Frontal cortex (tissue), 4 donors: ENCODE data around the gene TMEM221. TPM values are rescaled to one million over a fixed set of nuclear protein-coding genes. Genes with fewer than 3 reads are reported as not detected.

Source experiments
- DNase-seq, 2 donors: peaks; one replicate each; pipeline ENCODE4 v3.0.0; 2012; ENCODE audit warnings: low spot score in 2 of 2
- FAIRE-seq: peaks from 2 replicates; lab custom pipeline; 2012; peaks lifted over from hg19 to GRCh38; lab: Jason Lieb, UNC
- total RNA-seq: library from RNA; depleted of rRNA; stranded (reverse); fragments of >200 nt; gene quantifications from one replicate; pipeline ENCODE4 v1.2.3, GENCODE V29; 2014
- donor health status: control.
- donor health status: control.
- donor health status: control.

Gene TMEM221
- 0.82 TPM for total RNA-seq

DNA sequence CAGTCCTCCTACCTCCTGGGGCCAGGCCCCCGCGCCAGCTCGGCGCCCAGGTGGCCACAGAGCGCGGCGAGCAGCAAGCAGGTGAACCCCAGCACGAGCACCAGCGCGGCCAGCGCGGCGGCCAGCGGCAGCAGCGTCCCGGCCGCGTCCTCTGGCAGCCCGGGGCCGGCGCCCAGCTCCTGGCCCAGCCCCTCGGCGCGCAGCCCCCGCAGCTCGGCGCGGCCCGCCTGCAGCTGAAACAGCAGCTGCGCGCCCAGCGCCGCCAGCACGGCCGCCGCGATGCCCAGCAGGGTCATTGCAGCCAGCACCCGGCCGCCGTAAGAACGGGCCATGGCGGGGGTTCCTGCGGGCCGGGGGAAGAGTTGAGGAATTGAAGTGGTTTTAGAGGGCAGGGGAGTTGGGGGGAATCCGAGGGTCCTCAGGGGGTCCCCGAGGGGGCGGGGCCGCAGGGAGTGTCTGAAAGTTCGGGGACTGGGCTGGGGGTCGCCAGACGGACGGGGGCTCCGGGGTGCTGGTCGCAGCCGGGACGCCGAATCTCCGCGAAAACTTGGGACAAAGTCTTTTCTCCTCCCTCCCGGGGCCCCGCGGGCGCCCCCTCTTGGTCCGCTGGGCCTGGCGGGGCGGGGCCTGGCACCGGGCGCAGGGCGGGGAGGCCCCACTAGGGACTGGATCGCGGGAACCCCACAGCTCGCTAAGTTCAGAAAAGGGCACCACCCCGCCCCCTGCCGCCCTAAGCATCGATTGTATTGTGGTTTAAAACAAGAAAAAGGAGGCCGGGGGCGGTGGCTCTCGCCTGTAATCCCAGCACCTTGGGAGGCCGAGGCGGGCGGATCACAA is at the start of gene TMEM221:
TMEM221 (minus strand) TSS at position 538 of the 837 bp plus-strand sequence; CDS start at position 332, 206 bp downstream.
- FAIRE-seq (no peak), DNase-seq (peak; percentile 52 to 71)

- FAIRE-seq (no peak), DNase-seq (no peak)
Measured at GRCh38 chr19:17497149-17497798, 48.8 kb upstream of the TMEM221 start.

GRCh38 chr19:17496337-17496997 is 48.0 kb upstream of the TMEM221 start:
- peak in 1 of 2 donors; percentile 61 for DNase-seq
- no peak for FAIRE-seq

DNA sequence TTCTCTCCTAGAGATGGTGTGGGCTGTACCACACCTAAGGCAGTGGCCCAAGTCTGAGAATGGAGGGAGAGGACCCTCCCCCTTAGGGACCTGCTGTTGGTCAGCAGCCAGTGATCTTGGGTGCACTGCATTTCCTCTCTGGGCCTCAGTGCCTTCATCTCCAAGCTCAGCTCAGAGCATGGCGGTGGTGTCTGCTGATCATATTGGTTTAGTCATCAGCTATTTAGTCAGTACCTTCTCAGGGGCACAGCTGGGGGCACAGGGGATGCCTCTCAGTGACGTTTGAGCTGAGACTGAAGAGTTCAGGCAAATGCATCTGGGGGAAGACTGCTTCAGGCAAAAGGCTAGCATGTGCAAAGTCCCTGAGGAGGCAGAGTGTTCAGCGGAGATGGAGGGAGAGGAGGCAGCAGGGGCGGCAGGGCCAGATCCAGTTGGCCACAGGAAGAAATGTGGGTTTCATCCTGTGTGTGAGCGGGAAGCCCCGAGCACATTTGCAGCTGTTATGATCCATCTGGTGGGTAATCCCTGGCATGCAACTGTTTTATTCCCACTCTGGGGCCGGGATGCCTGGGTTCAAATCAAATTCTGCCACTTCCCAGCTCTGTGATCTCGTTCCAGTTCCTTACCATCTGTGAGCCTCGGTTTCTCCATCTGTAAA is 47.3 kb upstream of the TMEM221 start:
- no peak for FAIRE-seq

DNA sequence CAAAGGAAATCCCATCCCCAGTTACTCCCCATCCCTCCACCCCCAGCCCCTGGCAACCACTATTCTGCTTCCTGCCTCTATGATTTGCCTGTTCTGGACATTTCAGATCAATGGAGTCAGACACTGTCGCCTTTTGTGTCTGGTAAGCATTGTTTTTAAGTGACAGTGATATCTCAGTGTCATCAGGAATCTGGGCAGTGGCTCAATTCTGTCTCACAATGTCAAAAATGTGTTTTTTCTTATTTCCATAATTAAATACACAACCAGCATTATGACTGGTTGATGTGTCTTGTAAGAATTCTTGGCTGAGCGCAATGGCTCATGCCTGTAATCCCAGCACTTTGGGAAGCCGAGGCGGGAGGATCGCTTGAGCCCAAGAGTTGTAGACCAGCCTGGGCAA is 42.8 kb upstream of the TMEM221 start:
- no peak for FAIRE-seq

More for the DNA sequence above, 47.3 kb upstream of the TMEM221 start:
- no peak for DNase-seq

DNA sequence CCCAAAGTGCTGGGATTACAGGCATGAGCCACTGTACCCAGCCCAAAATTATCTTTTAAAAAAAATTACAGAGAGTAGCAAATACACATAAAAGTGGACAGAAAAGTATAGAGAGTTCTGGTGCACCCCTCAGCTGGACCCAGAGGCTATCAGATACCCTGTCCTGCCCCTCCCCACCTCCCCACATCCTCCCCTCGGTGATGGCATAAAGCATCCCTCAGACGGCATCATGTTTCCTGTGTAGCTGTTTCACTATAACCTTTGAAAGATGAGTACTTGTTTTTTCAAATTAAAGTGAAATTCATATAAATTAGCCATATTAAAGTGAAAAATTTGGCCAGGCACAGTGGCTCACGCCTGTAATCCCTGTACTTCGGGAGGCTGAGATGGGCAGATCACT is 41.9 kb upstream of the TMEM221 start:
- FAIRE-seq (no peak), DNase-seq (no peak)

More for the DNA sequence above, 42.8 kb upstream of the TMEM221 start:
- no peak for DNase-seq

GRCh38 chr19:17489392-17490030 is 41.0 kb upstream of the TMEM221 start:
- DNase-seq: no peak
- no peak for FAIRE-seq

DNA sequence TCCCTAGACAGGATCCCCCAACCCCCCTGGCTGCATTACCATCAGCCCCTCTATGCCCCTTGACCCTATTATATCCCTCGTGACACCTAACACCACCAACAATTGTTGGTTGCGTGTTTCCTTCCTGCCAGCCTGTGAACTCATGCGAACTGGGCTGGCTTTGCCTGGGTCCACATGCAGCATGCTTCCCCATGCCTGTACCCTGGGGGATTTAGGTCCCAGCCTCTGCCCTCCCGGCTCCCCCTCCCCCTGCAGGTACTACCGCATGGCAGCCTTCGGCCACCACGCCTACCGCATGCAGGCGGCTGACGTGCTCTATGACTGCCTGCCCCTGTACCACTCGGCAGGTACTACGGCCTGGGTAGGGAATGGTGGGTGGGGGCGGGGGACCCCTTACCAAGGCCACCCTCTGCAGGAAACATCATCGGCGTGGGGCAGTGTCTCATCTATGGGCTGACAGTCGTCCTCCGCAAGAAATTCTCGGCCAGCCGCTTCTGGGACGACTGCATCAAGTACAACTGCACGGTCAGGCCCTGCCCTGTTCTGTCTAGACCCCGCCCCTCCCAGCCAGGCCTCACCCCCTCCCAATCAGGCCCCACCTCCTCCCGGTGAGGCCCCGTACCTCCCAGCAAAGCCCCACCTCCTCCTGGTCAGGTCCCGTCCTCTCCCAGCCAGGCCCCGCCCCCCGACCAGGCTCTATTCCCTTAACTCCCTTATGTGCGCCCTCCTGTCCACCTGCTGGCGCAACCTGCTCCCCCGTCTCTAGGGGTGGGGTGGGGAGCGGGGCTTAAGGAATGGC is 40.3 kb upstream of the TMEM221 start:
- FAIRE-seq: no peak

DNA sequence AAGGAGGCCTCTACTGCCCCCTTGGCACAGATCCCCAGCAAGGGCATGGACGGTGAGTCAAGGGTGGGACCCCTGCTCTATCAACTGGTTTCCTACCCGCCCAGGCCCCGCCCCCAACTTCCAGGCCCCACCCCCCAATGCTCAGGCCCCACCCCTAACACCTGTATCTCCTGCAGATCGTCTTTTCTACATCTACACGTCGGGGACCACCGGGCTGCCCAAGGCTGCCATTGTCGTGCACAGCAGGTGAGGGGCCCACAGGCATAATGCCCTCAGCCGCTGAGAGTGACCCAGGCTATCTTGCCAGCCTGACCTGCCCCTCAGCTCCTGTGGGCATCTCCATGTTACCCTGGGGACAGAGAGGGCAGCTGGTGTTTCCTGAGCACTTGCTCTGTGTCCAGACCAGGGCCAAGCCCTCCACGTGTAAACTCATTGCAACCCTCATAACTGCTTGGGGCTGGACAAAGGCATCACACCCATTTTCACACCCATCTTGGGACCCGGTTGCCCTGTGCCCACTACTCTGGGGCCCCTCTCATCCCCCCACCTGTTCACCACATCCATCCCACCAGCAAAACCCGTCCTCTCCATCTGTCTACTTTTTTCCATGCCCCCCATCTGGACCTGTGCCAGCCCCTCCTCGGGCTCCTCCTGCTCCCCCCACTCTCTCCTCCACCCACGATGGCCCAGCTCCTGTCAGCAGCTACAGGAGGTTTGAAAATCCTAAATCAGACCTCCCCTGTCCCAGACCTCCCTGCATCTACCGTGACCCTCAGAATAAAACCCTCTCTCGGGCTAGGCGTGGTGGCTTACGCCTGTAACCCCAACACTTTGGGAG is 39.0 kb upstream of the TMEM221 start:
- FAIRE-seq (no peak), DNase-seq (no peak)

More for the DNA sequence above, 40.3 kb upstream of the TMEM221 start:
- no peak for DNase-seq

DNA sequence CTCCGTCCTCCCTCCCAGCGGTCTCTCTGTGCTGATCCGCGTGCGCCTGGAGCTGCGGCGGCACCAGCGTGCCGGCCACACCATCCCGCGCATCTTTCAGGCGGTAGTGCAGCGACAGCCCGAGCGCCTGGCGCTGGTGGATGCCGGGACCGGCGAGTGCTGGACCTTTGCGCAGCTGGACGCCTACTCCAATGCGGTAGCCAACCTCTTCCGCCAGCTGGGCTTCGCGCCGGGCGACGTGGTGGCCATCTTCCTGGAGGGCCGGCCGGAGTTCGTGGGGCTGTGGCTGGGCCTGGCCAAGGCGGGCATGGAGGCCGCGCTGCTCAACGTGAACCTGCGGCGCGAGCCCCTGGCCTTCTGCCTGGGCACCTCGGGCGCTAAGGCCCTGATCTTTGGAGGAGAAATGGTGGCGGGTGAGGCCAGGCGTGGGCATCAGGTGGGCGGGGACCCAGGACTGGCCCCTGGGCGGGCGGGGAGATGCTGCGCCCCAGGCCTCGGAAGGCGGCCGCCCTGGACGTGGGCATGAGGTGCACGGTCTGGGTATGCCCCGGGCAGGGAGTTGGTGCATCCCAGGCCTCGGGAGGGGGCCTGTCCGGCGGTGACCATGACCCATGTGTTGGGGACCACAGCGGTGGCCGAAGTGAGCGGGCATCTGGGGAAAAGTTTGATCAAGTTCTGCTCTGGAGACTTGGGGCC is 38.2 kb upstream of the TMEM221 start:
- FAIRE-seq (no peak), DNase-seq (no peak)

GRCh38 chr19:17484520-17485185 is 36.2 kb upstream of the TMEM221 start:
- DNase-seq (no peak), FAIRE-seq (no peak)

- DNase-seq: no peak
- no peak for FAIRE-seq
Measured at GRCh38 chr19:17483605-17484002, 35.1 kb upstream of the TMEM221 start.

GRCh38 chr19:17482877-17483604 is 34.6 kb upstream of the TMEM221 start:
- no peak for FAIRE-seq
- DNase-seq: no peak

DNA sequence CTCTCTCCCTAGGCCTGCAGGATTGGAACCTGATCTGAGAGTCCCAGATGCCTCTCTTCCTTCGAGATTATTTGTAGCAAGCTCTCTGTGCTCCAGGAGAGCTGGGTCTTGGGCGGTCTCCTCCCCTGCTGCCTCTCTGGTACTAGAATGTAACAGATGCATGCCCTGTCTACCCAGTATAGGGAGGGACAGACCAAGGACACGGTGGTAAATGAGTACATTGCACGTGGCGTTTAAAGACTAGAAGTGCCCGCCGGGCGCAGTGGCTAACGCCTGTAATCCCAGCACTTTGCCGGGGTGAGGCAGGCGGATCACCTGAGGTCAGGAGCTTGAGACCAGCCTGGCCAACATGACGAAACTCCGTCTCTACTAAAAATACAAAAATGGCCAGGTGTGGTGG is 33.5 kb upstream of the TMEM221 start:
- FAIRE-seq: no peak
- no peak for DNase-seq

DNA sequence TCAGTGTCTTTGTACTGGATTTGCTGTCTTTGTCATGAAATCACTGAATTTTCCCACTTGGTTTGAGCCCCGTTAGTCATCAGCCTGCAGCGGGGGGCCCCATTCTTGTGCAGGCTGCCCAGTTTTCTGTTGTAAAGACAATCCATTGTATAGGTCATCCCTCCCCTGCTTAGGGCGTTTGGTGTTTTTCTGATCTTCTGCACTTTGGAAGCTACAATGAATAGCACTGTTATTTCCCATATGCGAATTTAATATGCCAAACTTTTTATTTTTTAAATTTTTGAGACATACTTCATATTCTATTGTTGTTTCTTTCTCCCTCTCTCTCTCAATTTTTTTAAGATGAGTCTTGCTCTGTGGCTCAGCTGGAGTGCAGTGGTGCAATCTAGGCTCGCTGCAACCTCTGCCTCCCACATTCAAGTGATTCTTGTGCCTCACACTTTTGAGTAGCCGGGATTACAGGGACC is 30.9 kb upstream of the TMEM221 start:
- DNase-seq: no peak
- no peak for FAIRE-seq

DNA sequence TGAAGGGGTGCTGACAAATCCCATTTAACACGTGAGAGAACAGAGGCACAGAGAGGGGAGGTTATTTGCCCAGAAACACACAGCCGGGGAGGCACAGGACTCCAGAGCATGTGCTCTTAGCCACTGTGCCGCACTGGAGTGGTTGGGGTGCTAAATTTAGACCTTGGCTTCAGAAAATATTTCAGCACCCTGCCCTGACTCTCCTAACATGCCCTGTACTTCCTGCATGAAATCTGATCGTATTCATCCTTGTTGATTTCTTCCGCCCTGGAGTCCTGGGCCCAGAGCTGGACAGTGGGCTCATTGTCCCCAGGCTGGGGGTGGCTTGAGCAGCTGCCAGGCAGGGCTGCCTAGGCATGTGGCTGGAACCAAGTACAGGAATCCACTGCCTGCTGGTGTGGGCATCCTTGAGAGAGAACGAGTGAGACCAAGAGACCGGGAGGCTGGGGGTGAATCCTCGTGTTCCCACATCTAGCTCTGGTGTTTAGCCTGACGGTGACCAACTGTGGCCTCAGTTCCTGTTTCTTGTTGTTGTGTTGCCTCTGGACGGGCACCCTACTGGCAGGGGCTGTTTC is 27.2 kb upstream of the TMEM221 start:
- DNase-seq: peak in 1 of 2 donors; percentile 75
- FAIRE-seq: peak; percentile 69
